Ovary (tissue), 9 donors: ENCODE measurements around the gene SLC26A11. TPM values are rescaled to one million over a fixed set of nuclear protein-coding genes. Genes with fewer than 3 reads are reported as not detected.

Source experiments
- DNase-seq, 5 donors: peaks; one replicate each; pipeline ENCODE4 v3.0.0-alpha.2; 2019 to 2020
- H3K27ac ChIP-seq, 2 donors: fragments of 200-600 bp; one replicate each; pipeline versions ENCODE4 v1.5.1 to v1.8.0; 2019 to 2022
- H3K27me3 ChIP-seq: fragments of 200-600 bp; one replicate; pipeline ENCODE4 v1.8.0; 2022
- H3K36me3 ChIP-seq: fragments of 200-600 bp; sonication (generic); one replicate; pipeline ENCODE4 v1.5.1; 2019
- H3K4me1 ChIP-seq: one replicate; pipeline ENCODE4 v1.8.1; 2013; ENCODE audit warnings: mild to moderate bottlenecking, moderate library complexity; ENCODE audit not compliant: insufficient read depth
- H3K4me3 ChIP-seq: fragments of 200-600 bp; sonication (generic); one replicate; pipeline ENCODE4 v1.5.1; 2017
- H3K9me3 ChIP-seq, 2 donors: fragments of 200-600 bp in 1 of 2; sonication (generic) in 1 of 2; one replicate each; pipeline versions ENCODE4 v1.5.1 to v1.8.1; 2013 to 2019; ENCODE audit warnings: mild to moderate bottlenecking in 1 of 2, moderate library complexity in 1 of 2
- EP300 ChIP-seq: sonication (generic); formaldehyde crosslinking; IDR thresholded peaks from one replicate; pipeline ENCODE4 v1.6.1; 2017; ENCODE audit warnings: antibody characterized with exemption
- POLR2A ChIP-seq: fragments of 450-650 bp; IDR thresholded peaks from one replicate; pipeline ENCODE4 v1.6.1; 2017; ENCODE audit warnings: antibody characterized with exemption, mild to moderate bottlenecking, moderate library complexity
- WGBS, 3 donors: extraction: QIAGEN DNeasy Blood & Tissue Kit in 1 of 3; methylation state at CpG; one replicate each; pipeline versions ENCODE4 v1.1.5 to v1.1.7; 2013 to 2017; 5-methylcytosine and 5-hydroxymethylcytosine counted together
- intact Hi-C, 4 donors: fragments of 100-400 bp; cut with DNase I; formaldehyde crosslinking; loops; one replicate each; pipeline versions ENCODE4 v1.11.0 to v1.15.1; 2022 to 2023
- polyA plus RNA-seq, 2 donors: library from polyadenylated mRNA; stranded (reverse); fragments of 200-250 nt in 1 of 2; fragments of 350-450 nt in 1 of 2; fragmentation: Illumina TruSeq in 1 of 2; extraction: RNeasy Lipid Tissue Mini Kit (QIAGEN cat#74804) in 1 of 2; gene quantifications; one replicate each; pipeline ENCODE4 v1.2.3, GENCODE V29; 2013 to 2014
- total RNA-seq, 7 donors: library from RNA; depleted of rRNA in 2 of 7; stranded (reverse); fragments of >200 nt in 2 of 7; fragmentation: NEBNext Ultra II Directional in 3 of 7; extraction: Animal tissue kit (Norgen Biotek cat#: 25700) in 3 of 7; gene quantifications; one replicate each; pipeline versions ENCODE4 v1.1.0 to v1.2.4, GENCODE V29; 2016 to 2023
- TF ChIP-seq, protein P1 (sequence below), 3 donors: fragments of 450-650 bp in 2 of 3; fragments of 200-600 bp in 1 of 3; IDR thresholded peaks; one replicate each; pipeline versions ENCODE4 v1.5.1 to v1.8.0; 2016 to 2022; ENCODE audit warnings: antibody characterized with exemption in 3 of 3, mild to moderate bottlenecking in 1 of 3
- donor health status: DM: no; HTN: no; CAD: no; lungs with moderate emphysema.
- donor health status: DM: no; HTN: no; CAD: no.
- donor health status: Bipolar disorder and iron deficiency.
- donor health status: DM: yes; HTN: yes; CAD: no.
- donor health status: DM: no; HTN: no; CAD: no.
- donor health status: DM: yes; HTN: yes; CAD: no.

SLC26A11 gene
- total and polyA plus RNA-seq, 9 donors: 8.4 to 30.3 (median 22.8) TPM

DNA sequence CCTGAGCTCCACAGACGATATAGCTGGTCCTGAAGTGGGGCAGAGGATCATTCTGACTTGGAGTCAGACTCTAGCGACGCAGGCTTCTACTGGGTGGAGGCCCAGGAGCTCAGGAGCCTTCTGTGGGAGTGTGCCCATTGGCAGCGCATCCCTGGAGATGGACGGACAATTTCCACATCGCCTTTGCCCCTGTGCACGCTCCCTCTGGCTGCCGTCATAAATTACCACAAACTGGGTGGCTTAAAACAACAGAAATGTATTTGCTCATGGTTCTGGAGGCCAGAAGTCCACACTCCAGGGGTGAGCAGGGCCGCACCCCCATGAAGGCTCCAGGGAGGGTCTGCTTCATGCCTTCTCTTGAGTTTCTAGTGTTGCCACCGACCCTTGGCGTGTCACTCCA is 43.5 kb upstream of the SLC26A11 start:
- intact Hi-C loops: no loop called here
- H3K36me3 ChIP-seq: no peaks in the 10 kb centered on the region
- H3K4me3 ChIP-seq: no peak overlapping the region
- WGBS, 3 donors: 76 to 80% (median 80%) methylated on average over 11 of the region's 11 CpGs
- H3K27me3 ChIP-seq: no peaks in the 10 kb centered on the region
- H3K9me3 ChIP-seq: no peaks in the 10 kb centered on the region
- no peaks in the 10 kb centered on the region for H3K4me1 ChIP-seq
- DNase-seq: no peak
- H3K27ac ChIP-seq: no peak overlapping the region
- TF ChIP-seq POLR2A: no peak
- TF ChIP-seq, protein P1, sequence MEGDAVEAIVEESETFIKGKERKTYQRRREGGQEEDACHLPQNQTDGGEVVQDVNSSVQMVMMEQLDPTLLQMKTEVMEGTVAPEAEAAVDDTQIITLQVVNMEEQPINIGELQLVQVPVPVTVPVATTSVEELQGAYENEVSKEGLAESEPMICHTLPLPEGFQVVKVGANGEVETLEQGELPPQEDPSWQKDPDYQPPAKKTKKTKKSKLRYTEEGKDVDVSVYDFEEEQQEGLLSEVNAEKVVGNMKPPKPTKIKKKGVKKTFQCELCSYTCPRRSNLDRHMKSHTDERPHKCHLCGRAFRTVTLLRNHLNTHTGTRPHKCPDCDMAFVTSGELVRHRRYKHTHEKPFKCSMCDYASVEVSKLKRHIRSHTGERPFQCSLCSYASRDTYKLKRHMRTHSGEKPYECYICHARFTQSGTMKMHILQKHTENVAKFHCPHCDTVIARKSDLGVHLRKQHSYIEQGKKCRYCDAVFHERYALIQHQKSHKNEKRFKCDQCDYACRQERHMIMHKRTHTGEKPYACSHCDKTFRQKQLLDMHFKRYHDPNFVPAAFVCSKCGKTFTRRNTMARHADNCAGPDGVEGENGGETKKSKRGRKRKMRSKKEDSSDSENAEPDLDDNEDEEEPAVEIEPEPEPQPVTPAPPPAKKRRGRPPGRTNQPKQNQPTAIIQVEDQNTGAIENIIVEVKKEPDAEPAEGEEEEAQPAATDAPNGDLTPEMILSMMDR (IDR thresholded peaks at IDR 0.05): no peak
- no peak for TF ChIP-seq EP300

DNA sequence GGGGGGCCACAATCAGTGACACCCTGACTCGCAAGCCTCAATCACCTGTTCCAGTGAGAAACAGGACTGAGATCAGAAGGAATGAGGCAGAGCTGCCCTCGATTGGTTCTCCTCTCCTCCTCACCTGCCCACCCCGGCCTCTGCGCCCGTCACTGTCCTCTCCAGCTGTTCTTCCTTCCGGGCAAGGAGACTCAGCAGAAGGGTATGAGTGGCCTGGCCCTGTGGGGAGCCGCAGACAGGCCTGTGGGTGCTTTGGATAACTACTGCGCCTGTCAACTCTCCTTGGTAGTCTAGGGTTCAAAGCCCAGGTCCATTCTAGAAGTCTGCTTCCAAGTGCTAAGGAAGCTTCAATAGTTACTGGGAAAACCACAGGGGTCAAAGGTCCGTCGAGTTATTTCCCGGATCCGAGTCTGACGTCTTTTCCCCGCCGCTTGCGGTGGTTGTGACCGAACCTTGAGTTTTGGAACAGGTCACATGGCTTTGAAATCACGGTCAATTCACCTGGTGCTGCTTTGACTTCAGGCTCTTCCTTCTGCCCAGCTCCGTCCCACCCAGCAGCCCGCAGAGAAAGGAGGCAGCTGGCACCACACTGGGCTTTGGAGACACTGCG is 42.1 kb upstream of the SLC26A11 start:
- Histone ChIP-seq H3K27ac (no peak overlapping the region), H3K4me1 (no peaks in the 10 kb centered on the region), H3K4me3 (no peak overlapping the region), H3K36me3 (no peaks in the 10 kb centered on the region), H3K27me3 (no peaks in the 10 kb centered on the region), H3K9me3 (no peaks in the 10 kb centered on the region)
- WGBS, 3 donors: 86 to 90% (median 87%) methylated on average over 21 of the region's 21 CpGs
- intact Hi-C loops: no loop called here
- no peak for TF ChIP-seq EP300
- TF ChIP-seq, protein P1 (IDR thresholded peaks at IDR 0.05): no peak
- no peak for TF ChIP-seq POLR2A
- no peak for DNase-seq

DNA sequence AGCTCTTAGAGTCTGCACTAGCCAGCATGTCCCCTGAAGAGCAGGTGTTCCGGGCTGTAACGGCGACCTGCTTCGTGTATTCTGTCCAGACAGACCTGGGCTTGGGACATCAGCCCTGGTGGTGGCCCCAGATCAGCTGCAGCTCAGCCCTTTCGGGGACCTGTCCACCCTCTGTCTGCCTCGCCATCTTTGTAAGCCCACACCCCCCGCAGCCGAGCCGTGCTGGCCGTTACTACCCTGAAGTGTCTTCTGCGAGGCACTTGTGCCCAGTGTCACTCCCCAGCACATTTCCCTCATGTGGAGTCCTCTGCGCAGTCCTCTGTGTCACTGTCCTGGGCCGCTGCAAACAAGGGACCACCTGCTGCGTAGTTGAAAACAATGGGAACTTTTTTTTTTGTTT is 40.0 kb upstream of the SLC26A11 start:
- no peaks in the 10 kb centered on the region for H3K36me3 ChIP-seq
- no peaks in the 10 kb centered on the region for H3K27me3 ChIP-seq
- 81 to 83% (median 82%) methylated on average over 13 to 14 of the region's 14 CpGs for WGBS, 3 donors
- H3K4me3 ChIP-seq: no peak overlapping the region
- H3K27ac ChIP-seq: no peak overlapping the region
- TF ChIP-seq EP300: no peak
- TF ChIP-seq, protein P1 (IDR thresholded peaks at IDR 0.05): no peak
- no peak for TF ChIP-seq POLR2A
- H3K4me1 ChIP-seq: no peaks in the 10 kb centered on the region
- no peak for DNase-seq
- H3K9me3 ChIP-seq: no peaks in the 10 kb centered on the region
- intact Hi-C loops: no loop called here

- TF ChIP-seq, protein P1 (IDR thresholded peaks at IDR 0.05): no peak
- TF ChIP-seq POLR2A: no peak
- no peak for TF ChIP-seq EP300
- no peaks in the 10 kb centered on the region for H3K4me1 ChIP-seq
- no peak overlapping the region for H3K27ac ChIP-seq
- intact Hi-C loops: no loop called here
- DNase-seq: no peak
- H3K9me3 ChIP-seq: no peaks in the 10 kb centered on the region
- H3K27me3 ChIP-seq: no peaks in the 10 kb centered on the region
- 83 to 92% (median 86%) methylated on average over 13 to 17 of the region's 17 CpGs for WGBS, 3 donors
- H3K4me3 ChIP-seq: no peak overlapping the region
- no peaks in the 10 kb centered on the region for H3K36me3 ChIP-seq
Measured at GRCh38 chr17:80181431-80181830, 38.8 kb upstream of the SLC26A11 start.
